ENCODE results near the gene GAS7.

DNA sequence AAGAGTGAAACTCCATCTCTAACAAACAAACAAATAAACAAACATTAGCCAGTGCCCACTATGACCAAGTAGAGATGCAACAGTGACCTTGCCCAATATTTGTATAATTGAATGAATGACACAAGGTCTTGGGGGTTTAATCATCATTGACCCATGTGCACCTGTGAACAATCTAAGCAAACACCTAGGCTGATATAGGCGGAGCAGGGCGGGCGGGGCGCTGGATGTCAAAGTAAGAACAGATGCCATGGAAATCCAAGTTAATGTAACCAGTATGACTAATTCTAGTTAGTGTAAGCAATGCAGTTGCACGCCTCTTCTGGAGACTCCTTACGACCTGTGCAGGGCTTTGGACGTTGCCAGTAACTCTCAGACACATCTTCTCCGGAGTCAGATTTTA lies 310.9 kb downstream of the GAS7 start:
- no peak for TF ChIP-seq SIN3A (IDR thresholded peaks at IDR 0.05; ENCODE audit: low read depth)
- TF ChIP-seq, protein P1, sequence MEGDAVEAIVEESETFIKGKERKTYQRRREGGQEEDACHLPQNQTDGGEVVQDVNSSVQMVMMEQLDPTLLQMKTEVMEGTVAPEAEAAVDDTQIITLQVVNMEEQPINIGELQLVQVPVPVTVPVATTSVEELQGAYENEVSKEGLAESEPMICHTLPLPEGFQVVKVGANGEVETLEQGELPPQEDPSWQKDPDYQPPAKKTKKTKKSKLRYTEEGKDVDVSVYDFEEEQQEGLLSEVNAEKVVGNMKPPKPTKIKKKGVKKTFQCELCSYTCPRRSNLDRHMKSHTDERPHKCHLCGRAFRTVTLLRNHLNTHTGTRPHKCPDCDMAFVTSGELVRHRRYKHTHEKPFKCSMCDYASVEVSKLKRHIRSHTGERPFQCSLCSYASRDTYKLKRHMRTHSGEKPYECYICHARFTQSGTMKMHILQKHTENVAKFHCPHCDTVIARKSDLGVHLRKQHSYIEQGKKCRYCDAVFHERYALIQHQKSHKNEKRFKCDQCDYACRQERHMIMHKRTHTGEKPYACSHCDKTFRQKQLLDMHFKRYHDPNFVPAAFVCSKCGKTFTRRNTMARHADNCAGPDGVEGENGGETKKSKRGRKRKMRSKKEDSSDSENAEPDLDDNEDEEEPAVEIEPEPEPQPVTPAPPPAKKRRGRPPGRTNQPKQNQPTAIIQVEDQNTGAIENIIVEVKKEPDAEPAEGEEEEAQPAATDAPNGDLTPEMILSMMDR (IDR thresholded peaks at IDR 0.05 in 2 of 3, conservative IDR thresholded peaks at IDR 0.05 in 1 of 3; ENCODE audit: borderline replicate concordance in 1 of 3, insufficient read depth in 1 of 3, low read depth in 2 of 3, low read length in 2 of 3): no peak
- TF ChIP-seq POLR2AphosphoS5 (IDR thresholded peaks at IDR 0.05; ENCODE audit: low read depth, low read length): no peak
- no peak for TF ChIP-seq YY1 (IDR thresholded peaks at IDR 0.05; ENCODE audit: extremely low read depth, insufficient replicate concordance, low read depth, low read length)
- no peak for TF ChIP-seq REST (IDR thresholded peaks at IDR 0.05; ENCODE audit: low read depth)
- TF ChIP-seq SP1 (IDR thresholded peaks at IDR 0.05; ENCODE audit: low read depth): no peak

All from HCT116 (cell line).